ENCODE data around the gene USP37.

Gene USP37

GRCh38 chr2:218401890-218402289, 166.3 kb downstream of the USP37 start:
- Histone ChIP-seq H3F3A (ENCODE audit: insufficient read depth, low read length) (no peaks in the 10 kb centered on the region), H3K27me3 (ENCODE audit: insufficient read depth, low read length) (no peaks in the 10 kb centered on the region), H3K79me2 (ENCODE audit: insufficient read depth, low read length) (no peaks in the 10 kb centered on the region), H3K27ac (ENCODE audit: low read depth, low read length, poor library complexity, severe bottlenecking) (peak overlapping the region; percentile 31), H3K9ac (ENCODE audit: low read length) (no peak overlapping the region), H3K9me2 (ENCODE audit: low read depth, low read length) (no peaks in the 10 kb centered on the region), H4K20me1 (ENCODE audit: insufficient read depth, low read length) (no peaks in the 10 kb centered on the region), H2AFZ (ENCODE audit: low read length) (no peak overlapping the region), H3K4me2 (ENCODE audit: low read length) (peak overlapping the region; percentile 80), H3K36me3 (ENCODE audit: insufficient read depth, low read length) (peaks cover 30% of the 10 kb centered on the region), H3K4me3 (ENCODE audit: low read depth, low read length, poor library complexity, severe bottlenecking) (no peak overlapping the region), H3K9me3 (ENCODE audit: low read length) (no peaks in the 10 kb centered on the region), H3K4me1 (ENCODE audit: insufficient read depth, low read length, severe bottlenecking) (peaks cover 65% of the 10 kb centered on the region)
- TF ChIP-seq EZH2 (IDR thresholded peaks at IDR 0.05; ENCODE audit: borderline replicate concordance, low read length) (no peak), CTCF (IDR thresholded peaks at IDR 0.05; ENCODE audit: low read length) (no peak)

GRCh38 chr2:218400930-218401881, 166.9 kb downstream of the USP37 start:
- Histone ChIP-seq H3K4me1 (ENCODE audit: insufficient read depth, low read length, severe bottlenecking) (peaks cover 65% of the 10 kb centered on the region), H3F3A (ENCODE audit: insufficient read depth, low read length) (no peaks in the 10 kb centered on the region; the same call in 1 of the 2 replicates), H3K9me3 (ENCODE audit: low read length) (no peaks in the 10 kb centered on the region), H3K4me2 (ENCODE audit: low read length) (peak overlapping the region; percentile 80), H3K4me3 (ENCODE audit: low read depth, low read length, poor library complexity, severe bottlenecking) (peak overlapping the region; percentile 71), H3K27ac (ENCODE audit: low read depth, low read length, poor library complexity, severe bottlenecking) (peak overlapping the region; percentile 31), H4K20me1 (ENCODE audit: insufficient read depth, low read length) (no peaks in the 10 kb centered on the region), H3K79me2 (ENCODE audit: insufficient read depth, low read length) (no peaks in the 10 kb centered on the region), H3K27me3 (ENCODE audit: insufficient read depth, low read length) (no peaks in the 10 kb centered on the region), H3K9me2 (ENCODE audit: low read depth, low read length) (no peaks in the 10 kb centered on the region), H2AFZ (ENCODE audit: low read length) (no peak overlapping the region), H3K36me3 (ENCODE audit: insufficient read depth, low read length) (peaks cover 30% of the 10 kb centered on the region), H3K9ac (ENCODE audit: low read length) (peak overlapping the region; percentile 79)
- TF ChIP-seq CTCF (IDR thresholded peaks at IDR 0.05; ENCODE audit: low read length) (no peak), EZH2 (IDR thresholded peaks at IDR 0.05; ENCODE audit: borderline replicate concordance, low read length) (no peak)

All from OCI-LY1 (cell line).